Medulla oblongata (tissue), 1 donor: ENCODE measurements around the gene CNTNAP5.

Source experiments
- DNase-seq: peaks from one replicate; pipeline ENCODE4 v3.0.0-alpha.2; 2015; ENCODE audit errors: extremely low spot score

CNTNAP5 gene

DNA sequence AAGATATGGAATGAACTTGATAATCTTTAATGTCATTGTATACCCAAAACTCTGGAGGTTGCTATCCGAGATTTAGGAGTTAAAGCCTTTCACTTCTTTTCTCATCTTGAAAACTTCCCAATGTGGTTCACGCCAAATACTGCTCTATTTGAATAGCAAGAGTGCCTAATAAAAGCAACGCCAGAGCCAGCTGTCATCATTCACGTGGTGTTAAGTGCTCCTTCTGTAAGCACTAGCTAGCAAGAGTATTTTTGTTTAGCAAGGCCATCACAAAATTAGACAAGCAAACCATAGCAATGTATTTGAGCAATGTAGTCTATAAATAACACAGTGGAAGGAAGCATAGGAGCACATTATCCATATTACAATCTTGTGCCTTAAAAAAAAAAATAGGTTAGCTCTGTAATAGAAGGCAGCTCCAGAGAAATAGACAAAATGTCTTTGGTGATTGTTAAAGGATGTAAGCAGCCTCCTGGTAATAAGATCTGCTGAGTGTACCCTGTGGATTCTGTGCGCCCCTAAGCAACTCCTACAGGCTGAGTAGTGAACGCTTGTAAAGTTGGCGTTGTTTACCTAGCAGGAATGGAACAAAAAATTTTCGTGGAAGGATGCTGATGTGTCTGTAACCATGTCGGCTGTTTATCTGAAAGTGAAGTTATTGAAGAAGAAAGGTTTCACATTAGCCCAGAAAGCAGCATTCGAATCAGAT, 518.0 kb downstream of the CNTNAP5 start:
- DNase-seq, result no peak

DNA sequence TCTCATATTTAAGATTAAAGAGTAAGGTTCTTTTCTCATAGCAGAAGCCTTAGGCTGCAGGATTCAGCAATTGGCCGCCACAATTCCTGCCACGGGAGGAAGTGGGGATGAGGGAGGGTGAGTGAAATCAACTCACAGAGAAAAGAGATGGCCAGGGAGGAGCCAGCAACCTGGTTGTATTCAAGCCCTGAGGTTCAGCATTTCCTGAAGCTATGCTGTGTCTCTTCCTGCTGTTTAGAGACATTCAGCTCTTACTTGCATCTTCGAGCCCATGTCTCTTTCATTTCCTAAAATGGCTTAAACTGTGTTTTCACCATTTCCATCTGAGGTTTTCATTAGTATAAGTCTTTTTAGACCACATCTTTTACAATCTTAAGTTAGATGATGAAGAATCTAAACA, 522.6 kb downstream of the CNTNAP5 start:
- no peak for DNase-seq

DNA sequence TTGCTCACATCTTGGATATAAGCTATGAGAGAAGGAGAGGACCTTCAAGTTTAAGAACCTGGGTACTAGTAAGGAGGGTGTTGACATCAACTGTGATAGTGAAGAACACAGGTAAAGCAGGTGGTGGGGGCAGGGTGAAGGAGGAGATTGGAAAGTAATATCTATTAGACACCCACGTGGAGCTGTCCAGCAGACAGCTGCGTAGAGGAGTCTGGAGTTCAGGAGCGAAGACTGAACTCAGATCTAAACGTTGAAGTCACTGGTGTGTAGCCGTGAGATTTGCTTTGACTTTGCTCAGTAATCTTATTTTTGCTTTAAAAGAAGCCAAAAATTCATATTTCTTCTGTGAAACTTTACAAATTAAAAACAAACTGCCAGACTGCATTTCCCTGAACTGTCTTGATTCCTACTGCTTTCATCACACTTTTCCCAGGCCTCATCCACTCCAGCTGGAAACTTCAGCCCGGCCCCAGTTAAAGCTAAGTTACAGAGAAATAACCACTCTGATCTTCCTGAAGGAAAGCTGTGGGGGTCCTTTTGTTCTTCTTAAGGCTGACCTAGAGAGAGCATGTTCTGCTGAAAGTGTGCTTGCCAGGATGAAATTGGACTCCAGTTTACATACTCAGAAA, 533.3 kb downstream of the CNTNAP5 start:
- DNase-seq, result no peak

DNA sequence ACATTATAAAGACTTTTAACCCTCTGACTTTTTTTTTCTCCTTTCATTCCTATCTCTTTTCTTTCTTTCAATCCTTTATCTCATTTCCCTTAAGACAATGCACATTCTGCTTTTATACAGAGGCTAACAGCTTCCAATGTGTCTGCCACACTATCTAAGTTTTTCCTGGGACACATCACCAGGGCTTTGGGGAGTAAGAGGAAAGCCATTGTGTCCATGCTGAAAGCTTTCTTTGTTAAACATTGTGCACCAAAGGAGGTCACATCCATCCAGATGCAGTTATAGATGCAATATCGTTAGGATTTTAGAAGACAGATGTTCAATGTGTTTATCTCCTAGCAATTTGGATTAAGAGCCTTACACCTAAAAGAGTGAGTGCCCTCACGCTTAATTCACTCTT, 534.1 kb downstream of the CNTNAP5 start:
- peak; percentile 57 for DNase-seq

DNA sequence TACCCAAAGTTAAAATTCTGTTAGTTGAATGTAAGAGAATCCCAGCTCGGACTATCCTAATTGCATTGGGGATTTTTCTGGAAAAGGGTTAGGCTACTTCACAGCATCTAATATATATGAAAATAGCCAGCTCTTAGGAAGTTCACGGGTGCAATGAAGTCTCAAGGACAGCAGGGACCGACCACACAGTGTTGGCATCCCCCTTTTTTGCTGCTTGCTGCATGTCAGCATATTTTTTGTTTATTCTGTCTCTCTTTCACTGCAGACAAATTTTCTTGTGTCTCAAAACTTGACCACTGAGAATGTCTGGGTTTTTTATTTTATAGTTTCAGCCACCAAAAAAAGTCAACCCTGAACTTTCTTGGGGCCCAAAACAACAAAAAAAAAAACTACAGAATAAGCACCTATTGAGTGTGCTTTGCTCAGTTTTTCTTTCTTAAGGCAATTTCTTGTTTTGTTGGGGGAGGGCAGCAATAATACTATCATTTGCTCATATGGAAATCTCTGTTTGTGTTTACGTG, 535.6 kb downstream of the CNTNAP5 start:
- no peak for DNase-seq

DNA sequence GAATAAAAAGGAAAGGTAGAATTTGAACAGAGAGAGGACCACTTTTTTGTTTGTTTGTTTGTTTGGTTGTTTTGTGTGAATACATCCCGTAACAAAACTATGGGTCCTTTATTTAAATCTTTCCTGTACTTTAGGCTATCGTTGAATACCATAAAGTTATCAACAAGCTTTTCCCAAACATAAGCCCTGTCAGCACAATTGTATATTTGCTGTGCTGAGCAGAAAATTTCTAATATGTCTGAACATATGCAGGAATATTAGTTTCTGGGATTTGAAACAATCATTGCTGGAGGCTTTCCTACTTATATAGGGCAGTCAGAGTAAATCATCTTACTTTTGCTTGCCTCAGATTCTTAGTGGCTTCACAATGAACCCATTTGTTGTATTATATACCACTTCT, 536.4 kb downstream of the CNTNAP5 start:
- DNase-seq, result no peak

DNA sequence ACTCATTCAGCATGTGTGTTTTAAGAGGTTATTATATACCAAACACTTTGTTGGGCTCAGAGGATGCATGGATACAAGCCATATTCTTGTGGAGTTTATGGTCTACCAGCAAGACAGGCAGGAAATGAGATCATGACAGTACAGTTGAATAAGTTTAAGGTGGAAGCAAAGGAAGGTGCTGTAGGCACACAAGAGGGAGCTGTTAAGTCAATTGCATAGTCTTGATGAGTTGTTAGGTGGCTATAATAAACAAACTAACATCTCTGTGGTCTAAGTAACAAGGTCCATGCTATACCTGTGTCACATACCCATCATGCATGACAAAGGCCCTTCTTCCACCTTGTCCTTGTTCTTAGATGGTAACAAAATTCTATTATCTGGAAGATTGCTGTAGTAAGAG, 538.3 kb downstream of the CNTNAP5 start:
- DNase-seq, result no peak

DNA sequence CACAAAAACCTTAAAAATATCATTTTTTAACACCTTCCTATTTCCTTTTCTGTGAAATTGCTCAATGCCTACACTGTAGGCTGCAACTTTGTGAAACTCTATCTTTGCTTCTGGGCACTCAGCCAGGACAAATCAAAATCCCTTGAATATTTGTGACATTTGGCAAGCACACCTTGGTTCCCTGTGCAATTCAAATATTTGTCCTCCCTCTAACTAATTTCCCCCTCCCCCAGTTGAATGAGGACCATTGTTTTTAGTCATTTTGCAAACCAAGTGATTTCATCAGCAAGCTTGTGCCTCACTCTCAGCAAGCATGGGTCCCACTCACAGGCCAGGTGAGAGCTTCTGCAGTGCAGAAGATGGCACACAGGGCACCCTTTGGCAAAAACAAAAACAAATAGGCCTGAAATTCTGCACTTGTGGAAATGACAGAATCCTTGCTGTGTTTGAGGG, 541.5 kb downstream of the CNTNAP5 start:
- no peak for DNase-seq

DNA sequence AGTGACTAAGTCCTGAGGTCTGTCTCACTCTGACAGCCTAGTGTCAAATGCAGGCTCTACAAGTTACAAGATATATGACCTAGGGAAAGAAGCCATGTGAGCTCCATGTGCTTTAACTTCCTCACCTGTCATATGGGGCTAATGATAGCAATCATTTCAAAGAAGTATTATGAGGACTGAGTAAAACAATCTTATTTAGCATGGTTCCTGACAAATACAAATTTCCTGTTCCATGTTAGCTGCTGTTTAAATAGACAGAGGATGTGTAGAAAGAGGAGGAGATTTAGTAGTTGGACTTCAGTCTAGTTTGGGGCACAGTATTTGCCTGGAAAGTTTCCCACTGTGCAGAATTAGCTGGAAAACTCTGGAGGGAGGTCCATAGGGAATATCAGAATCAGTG, 545.8 kb downstream of the CNTNAP5 start:
- no peak for DNase-seq

DNA sequence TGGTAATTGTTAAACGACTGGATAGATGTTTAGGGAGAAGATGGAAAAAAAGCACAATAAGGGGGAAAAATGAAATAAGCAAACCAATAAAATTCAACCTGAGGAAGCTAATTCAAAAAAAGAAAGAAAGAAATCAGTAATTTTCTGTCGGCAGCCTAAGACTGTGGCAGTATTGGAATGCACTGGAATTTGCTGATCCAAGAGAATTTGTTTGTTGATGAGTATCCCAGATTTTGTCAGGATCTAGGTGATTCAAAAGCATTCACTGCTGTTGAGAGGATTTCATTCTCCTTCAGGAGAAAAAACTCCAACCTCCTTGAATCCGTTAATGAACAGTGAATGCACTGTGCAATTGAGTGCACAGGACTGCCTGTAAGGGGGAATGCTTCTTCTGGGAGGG, 546.7 kb downstream of the CNTNAP5 start:
- no peak for DNase-seq

DNA sequence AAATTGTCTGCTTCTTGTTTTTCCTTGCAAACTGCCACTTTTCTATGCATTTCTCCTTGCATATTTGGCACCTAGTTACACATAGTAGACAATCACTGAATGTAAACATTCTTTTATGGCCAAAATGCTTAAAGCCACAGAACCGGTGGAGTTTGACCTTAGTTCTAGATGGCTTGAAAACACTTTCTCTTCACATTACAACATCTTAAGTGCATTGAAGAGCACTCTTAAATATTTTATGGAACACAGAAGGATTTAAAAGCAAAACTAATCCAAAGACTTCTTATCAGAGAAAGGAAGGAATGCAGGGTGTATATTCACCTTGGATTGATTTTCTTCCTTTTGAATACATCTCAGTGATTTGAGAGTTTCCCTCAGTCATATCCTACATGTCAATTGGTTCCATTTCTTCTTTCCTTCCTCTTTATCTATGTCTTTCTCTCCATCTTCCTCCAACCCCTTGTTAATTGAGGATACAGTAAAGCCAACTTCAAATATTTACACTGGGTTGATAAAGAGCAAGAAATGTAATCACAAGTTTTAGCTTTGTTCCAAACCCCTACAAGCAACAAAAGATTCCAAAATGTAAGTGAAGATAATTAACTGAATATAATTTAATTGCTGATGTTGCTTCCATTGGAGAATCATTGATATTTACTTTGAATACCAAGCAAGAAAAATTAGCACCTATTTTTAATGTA, 548.0 kb downstream of the CNTNAP5 start:
- DNase-seq, result no peak

DNA sequence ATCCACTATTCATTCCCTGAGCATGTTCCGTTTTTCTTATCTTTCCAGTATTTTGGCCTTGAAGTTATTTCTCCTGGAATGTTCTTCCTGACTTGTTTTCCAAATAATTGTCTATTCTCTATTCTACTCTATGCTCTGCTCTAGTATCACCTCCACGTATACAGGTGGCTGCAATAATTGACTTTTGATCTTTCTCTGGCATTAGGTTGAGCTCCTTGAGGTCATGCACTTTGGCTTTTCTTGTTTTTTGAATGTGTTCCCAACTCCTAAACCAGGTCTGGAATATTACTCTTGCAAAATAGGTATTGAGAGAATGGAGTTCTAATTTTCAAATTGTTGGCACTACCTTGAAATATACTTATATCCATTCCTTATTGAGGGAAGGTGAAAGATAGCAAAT, 550.4 kb downstream of the CNTNAP5 start:
- DNase-seq, result no peak

DNA sequence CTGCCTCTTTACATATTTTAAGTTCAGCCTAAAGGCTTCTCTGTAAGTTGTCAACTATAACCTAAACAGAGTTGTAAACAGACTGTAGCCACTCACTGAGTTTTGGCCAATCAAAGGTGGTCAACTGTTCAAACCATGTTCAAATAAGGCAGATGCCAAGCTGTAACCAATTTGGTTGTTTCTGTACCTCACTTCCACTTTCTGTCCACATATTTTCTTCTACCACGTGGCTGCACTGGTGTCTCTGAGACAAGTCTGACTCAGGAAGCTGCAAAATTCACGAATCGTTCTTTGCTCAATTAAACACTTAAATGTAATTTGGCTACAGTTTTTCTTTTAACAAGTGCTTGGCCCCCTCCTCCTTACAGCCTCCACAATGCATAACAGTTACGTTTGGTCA, 555.2 kb downstream of the CNTNAP5 start:
- no peak for DNase-seq

DNA sequence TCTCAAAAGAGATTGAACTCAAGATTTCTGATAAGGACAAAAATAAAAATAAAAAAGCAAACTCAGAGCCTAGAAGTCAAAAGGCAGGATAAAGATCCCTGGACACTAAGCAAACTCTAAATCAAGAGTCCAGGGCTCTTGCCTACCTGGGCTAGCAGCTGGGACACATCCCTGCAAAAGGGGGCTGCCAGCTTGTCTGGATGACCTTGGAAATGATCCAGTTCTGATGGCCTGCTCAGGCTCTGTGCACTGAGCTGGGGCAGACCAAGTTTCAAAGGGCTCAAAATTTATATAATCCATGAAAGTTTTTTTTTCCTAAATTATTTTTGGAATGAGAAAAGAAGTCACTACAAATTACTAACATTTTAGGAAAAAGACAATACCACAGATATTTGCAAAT, 557.3 kb downstream of the CNTNAP5 start:
- no peak for DNase-seq

DNA sequence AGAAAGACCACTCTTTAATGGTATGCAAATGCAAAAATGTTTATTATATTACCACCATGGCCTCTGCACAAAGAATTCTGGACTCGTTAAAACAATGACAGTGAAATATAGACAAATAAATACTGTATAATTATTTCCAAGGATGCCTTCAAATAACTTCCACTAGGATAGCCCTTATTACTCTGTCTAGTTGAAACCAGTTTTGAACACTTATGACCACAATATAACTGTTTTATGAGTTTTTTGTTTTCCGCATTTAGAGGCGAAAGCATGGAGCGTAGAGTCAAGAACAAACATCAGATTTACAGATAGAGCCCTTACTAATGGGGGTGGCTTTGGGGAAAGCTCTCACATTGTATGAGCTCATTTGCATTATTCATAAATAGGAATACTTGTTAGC, 559.5 kb downstream of the CNTNAP5 start:
- DNase-seq, result no peak

DNA sequence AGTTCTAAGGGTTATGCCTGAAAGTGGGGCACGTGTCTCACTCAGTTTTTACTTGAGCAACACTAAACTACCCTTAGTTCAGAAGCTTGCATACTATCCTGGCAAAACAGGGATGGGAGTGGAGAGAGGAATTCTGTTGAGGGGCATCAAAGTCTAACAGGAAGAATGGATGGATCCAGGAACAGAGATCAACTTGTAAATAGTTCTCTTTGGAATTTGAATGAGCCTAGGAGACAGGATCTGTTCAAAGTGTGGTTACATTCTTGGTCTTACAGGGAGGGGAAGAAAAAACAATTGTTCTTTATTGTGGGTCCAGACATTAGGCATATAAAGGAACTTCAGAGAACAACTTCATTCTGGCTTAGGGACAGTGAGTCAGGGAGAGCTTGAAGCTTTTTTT, 560.2 kb downstream of the CNTNAP5 start:
- DNase-seq, result no peak

DNA sequence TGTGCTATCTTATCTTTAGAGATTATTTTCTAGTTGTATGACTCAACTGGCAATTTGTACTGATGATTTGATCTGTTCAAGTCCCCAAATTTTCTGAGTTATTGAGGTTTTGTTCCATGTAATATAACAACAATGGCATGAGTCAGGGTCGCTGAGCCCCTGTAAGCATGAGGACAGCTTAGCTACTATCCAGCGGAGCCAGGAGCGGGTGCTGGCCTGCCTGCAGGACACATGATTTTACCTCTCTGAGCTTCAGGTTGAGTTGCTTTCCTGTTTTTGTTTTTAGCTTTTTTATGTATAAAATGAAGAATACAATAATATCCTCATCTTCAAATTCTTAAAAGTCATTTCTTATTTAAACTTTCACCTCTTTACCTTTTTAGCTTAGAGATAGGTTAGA, 561.1 kb downstream of the CNTNAP5 start:
- DNase-seq, result no peak

DNA sequence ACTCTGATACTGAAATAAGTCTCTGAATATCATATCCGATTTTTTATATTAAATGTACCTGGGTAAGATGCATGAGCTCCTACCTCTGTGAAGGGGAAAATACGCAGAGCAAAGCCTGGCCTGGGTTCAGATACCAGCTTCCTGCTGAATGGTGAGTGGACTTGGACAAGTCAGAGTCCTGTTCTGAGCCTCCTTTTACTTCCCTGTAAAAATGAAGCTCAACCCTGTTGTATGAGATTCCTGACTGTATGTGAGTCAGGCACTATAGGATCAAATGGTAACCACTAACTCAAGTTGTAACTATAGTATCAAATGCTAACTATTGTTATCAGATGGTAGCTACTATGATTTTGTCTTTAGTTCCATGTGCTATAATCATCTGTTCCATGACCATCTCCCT, 561.7 kb downstream of the CNTNAP5 start:
- DNase-seq, result no peak

DNA sequence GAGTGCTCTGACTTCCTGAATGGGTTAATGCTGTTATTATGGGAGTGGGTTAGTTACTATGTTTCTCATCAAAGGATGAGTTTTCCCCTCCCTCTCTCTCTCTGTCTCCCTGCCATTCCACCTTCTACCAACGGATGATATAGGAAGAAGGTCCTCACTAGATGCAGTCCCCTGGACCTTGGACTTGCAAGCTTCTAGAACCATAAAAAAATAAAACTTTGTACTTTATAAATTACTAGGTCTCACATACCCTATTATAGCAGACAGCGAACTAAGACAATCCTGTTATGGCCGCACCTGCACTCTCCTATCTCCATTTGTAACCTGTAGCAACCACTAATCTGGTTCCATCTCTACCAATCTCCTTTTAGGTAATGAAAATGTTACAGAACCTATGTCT, 564.9 kb downstream of the CNTNAP5 start:
- DNase-seq, result no peak

DNA sequence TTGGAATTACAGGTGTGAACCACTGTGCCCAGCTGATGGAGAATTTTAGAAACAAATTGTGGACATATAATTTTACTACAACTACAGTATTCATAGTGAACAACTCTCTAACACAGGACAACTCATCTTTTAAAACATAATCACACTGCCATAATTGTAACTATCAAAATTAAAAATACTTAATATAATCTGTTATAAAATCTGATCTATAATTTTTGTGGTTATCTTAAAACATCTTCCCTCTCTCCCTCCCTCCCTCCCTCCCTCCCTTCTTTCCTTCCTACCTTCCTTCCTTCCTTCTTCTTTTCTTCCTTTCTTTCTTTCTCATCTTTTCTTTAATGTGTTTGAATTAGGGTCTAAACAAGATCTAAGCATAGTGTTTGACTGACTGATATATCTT, 577.7 kb downstream of the CNTNAP5 start:
- DNase-seq, result no peak

DNA sequence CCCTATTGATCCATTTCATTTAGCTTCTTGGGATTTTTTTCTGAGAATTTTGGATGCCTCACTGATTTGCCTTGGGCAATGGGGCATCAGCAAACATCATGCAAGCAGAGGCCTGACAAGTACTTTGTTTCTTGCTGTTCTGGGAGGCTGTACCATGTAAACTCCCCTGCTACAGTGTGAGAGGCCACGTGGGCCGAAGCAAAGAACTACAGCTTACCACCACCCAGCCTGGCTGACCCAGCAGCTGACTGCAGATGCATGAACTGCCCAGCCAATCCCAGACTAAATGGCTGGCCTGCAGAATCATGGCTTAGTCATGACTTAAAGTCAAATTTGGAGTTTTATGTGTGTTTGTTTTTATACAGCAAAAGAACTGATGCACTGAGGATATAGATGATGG, 579.9 kb downstream of the CNTNAP5 start:
- no peak for DNase-seq

DNA sequence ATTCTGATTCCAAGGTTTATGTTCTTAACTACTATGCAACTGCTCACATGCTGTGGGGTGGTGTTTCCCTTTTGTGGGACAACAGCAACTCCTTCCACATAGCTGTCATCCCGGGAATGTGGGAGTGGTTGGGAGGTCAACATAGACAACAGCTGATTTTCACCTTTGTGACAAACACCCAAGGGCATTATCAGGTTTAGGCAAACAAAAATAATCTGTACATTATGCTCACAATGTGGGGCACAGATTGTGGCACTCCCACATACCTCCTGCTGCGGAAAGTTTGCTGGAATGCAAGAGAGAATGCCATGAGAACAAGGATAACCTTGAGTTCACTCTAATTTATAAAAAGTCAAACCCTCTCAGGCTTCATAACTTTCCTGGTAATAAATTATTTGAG, 582.6 kb downstream of the CNTNAP5 start:
- DNase-seq, result no peak

DNA sequence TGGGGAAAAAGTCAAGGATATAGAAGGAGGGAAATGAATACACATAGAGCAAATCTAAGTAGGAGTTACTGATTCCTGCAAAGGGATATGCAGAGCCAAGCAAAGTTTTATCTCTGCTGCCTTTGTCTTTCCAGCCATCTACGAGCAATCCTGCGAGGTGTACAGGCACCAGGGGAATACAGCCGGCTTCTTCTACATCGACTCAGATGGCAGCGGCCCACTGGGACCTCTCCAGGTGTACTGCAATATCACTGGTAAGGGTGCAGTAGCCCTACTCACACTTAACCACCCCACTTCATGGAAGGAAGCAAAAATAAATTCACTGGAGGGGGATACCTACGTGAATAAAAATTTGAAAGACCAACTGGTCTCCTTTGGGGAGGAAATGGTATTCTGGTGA, 584.6 kb downstream of the CNTNAP5 start:
- DNase-seq, result no peak
